GM18498 (cell line): ENCODE data around the gene MORN1.

Source experiments
- ATAC-seq: cut with Tn5 transposase; IDR thresholded peaks from one replicate; pipeline ENCODE4 v1.9.1; 2021; ENCODE audit warnings: mild to moderate bottlenecking, moderate library complexity; ENCODE audit not compliant: unreplicated experiment

MORN1 gene

DNA sequence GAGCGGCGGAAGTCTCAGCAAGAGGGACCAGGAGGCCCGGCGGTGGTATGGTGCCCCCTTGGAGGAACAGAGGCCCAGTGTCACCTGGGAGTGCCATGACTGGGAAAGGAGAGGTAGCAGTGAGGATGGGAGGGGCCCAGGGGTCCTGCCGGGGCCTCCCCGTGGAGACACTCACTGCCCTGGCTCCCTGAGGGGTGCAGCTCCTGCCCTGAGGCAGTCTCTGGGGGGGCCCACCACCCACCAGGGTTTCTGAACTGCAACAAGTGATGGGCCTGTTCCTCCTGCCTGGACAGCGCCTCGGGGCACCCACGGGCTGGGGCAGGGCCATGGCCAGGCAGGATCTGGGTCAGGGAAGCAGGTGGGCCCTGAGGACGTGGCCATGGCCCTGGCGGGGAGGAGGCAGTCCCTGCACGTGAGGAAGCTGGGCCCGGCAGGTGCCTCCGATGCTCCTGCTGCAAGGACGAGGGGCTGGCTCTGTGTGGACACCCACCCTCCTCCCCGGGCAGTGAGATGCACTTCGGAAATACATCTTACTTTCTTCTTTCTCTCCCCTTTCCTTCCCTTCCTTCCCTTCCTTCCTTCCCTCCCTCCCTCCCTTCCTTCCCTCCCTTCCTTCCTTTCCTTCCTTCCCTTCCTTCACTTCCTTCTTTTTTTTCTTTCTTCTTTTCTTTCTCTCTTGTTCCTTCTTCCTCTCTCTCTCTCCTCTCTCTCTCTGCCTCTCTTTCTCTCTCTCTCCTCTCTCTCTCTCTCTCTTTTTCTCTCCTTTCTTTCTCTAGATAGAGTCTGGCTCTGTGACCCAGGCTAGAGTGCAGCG is 66.6 kb downstream of the MORN1 start:
- no peak for ATAC-seq

- no peak for ATAC-seq
These were observed 67.8 kb downstream of the MORN1 start for GRCh38 chr1:2323451-2323974.

DNA sequence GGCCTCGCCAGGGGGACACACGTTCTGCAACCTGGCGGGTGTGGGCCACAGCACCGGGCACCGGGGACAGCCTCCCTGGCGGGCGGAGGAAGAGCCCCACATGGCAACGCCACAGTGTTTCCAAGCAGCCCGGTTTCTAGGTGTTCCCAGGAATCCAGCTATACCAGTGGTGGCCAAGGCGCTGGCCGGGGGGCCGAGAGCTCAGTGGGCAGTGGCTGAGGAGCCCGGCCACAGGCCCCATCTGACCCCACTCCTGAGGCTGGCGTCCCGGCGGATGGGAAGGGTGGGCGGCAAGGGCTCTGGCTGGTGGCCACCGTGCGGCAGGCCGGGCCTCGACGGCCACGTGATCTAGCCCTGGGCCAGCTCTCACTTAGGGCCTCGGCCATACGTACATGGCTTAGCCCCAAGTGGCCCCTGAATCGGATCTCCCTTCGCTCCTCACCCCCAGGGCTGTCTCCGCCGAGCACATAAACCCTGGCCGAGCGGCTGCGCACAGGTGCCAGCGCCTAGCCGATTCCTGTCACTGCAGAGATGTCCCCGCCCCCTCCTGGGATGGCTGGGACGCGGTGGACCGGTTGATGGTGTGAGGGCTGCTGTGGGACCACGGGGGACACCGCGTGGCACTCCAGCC is 68.7 kb downstream of the MORN1 start:
- ATAC-seq: no peak

DNA sequence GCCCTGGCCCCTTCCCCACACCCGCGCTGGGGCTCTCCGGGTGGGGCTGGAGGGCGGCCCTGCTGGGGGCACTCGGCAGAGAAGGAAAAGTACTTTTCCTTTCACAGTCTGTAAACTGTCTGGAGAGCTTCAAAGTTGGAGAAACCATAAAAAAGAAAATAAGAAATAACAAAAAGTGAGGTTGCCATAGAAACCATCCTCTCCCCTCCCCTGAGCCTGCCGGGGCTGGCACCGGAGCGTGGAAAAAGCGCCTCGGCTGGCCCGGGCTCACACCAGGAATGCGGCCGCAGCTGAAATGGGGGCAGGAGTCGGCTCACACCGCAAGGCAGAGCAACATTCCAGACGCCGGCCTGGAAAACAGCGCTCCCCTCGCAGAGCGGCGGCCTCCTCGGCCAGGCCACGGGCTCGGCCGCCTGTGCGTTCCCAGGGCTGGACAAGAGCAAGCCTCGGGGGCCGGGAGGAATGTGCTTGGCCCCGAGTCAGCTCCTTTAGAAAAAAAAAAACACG is 69.2 kb downstream of the MORN1 start:
- ATAC-seq: no peak

GRCh38 chr1:2320760-2321667 is 70.3 kb downstream of the MORN1 start:
- no peak for ATAC-seq

DNA sequence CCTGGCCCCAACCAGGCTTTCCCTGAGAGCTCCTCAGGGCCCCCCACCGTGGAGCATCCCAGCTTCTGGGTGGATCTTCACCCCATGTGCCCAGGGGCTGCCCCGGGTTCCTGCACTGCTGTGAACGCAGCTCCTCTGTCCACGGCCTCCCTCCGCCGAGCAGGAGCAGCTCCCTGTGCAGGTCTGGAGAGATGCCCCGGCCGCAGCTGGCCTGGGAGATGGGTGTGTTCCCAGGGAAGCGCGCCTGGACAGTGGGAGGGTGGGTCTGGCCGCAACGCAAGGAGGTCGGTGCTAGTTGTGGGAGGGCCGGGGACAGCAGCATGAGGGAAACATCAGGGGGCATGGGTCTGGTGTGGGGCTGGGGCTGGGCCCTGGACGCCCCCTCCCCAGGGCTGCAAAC is 71.3 kb downstream of the MORN1 start:
- ATAC-seq: no peak

DNA sequence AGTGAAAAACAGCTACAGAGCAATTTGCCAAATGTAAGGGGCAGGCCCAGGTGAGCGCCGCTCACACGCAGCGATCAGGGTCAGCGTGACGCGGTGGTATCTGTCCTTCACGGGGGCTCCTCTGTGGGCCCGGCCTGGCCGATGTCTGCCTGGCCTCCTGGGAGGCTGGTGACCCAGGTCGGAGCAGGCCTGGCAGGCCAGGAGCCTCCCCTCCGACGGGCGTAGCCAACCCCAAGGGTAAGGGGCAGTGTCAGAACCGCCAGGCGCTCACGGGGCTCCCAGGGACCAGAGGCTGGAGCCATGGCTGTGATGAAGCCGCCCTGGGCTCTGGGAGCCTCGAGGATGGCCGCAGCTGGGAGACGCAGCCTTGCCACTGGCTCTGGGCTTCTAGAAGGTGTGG is 72.1 kb downstream of the MORN1 start:
- ATAC-seq: no peak

- no peak for ATAC-seq
These were observed 72.8 kb downstream of the MORN1 start for GRCh38 chr1:2318314-2319278.

DNA sequence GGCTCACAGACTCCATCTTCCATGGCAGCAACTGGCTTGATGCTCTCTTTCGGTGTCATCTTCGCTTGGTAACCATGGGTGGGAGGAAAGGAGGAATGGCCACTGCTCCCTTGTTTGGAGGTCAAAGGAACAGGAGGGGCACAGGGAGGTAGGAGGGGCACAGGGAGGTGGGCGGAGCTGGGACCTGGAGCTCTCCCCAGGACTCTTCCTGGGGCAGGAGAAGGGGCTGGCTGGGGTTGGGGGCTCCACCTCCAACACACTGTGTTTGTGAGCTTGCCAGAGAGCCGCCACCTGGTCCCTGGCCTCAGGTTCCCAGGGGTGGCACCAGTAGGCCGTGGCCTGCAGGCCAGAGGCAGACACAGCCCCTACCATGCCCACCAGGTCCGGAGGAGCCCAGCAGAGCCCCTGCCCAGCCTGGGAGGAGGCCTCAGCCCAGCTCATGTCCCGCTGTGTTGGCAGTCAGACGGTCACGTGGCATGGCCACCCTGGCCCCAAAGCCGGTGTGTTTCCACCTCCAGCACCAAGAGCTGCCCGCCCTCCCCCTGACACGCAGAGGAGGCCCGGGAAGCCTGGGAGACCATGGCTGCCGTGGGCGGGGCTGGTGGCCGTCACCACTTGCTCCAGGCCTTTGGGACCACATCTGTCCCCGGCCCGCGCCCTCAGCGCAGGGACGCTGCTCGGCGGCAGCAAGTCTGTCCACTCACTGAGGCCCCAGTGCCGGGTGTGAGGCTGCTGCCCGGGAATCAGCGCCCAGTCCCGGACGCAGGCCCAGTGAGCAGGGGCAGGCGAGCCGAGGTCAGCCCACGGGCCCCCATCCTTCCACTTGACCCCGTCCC is 73.9 kb downstream of the MORN1 start:
- ATAC-seq: no peak

- ATAC-seq: no peak
These were observed 74.8 kb downstream of the MORN1 start for GRCh38 chr1:2316451-2316961.

DNA sequence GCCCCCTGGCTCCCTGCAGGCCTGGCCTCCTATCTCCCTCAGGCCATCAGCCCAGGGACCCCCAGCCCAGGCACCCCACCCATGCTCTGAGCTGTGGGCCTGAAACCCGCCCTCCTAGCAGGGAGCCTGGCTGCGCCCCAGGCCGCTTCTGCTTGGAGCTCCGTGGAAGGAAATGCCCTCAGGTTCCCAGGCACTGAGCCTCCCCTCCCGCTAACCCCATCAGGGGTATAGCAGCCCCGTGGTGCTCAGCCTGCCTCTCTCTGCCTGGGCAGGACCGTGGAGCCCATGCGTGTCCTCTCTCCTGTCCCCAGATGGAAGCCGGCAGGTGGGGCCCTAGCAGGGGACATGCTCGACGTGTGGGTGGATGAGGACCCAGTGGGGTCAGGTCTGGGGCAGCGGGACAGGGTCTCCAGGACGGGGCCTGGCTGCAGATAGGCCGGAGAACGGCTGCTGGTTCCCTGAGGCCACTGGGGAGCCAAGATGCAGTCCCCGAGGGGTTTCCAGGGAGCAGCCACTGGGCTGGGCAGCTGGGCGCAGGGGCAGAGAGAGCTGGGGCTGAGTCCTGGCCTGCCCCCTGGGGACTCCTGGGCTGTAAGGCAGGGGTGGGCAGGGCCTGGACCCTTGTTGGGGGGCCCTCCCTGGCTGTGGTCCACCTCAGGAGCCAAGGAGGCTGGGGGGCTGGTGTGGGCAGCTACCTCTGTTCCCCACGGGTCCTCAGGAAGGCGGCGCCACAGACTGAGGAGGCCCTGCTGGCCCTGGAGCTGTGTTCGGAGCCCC is 75.5 kb downstream of the MORN1 start:
- ATAC-seq: no peak

DNA sequence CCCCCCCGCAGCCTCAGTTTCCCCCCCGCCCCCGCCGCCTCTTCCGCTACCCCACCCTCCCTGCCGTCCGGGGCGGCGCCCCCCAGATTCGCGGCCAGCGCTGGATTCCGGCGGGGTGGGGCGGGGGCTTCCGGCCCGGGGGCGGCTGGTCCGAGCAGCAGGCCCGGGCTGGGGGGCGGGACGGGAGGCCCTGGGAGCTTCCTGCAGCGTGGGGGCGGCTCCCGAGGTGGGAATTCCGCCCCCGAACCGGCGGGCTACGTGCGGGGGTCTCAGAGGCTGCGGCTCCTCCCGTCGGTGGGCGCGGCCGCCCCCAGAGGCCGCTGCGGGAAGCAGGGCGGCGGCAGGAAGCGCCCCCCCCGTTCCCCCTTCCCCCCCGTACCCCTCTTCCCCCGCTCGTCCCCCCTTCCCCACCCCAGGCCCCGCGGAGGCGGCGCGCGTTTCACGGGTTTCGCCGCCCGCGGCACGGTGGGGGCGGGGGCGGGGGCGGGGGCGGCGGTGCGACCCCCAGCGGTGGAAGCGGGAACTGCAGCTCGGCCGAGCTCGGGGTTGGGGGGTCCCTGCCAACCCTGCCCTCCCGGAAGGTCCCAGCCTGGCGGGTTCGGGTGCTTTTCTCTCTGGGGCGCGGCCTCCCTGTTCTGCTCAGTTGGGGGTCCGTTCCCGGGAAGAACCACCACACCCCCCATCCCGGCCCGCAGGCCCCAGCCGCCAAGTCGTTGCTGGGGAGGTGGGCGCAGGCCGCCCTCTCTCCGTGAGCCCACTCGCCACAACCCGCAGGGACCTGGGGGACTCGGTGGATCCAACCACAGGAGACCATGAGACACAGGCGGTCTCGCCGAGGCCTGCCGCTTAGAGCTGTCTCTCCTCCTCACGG is 76.3 kb downstream of the MORN1 start:
- no peak for ATAC-seq

- ATAC-seq: no peak
These were observed 77.0 kb downstream of the MORN1 start for GRCh38 chr1:2314273-2314802.

DNA sequence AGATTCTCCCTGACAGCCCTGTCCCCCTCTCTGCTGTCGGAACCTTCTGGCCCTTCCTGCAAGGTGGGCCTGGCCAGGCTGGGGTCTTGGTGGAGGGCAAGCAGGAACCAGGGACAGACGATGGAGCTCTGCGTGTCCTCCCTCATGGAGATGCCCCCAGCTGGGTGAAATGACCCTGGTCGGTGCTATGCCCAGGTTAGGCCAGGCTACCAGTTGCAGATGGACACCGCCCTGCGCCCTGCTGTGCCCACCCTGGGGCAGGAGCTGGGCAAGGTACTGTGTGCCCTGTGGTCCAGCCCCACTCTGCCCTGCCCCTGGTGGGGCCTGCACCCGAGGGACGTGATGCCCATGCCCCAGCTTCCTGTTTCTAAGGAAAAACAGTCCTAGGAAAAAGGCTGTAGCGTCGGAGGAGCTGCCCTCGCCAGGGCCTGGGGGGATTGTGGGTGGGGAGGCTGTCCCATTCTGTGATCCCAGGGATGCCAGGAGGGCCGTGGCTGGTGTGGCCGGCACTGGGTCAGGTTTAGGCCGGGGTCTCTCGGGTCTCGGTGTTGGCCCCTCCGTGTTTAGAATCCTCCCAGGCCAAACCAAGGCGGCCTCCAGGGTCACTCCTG is 77.6 kb downstream of the MORN1 start:
- no peak for ATAC-seq

GRCh38 chr1:2312515-2313301 is 78.6 kb downstream of the MORN1 start:
- no peak for ATAC-seq

GRCh38 chr1:2312160-2312514 is 79.2 kb downstream of the MORN1 start:
- no peak for ATAC-seq
